Measurements from ENCODE around the gene TSC22D3. TPM values are rescaled to one million over a fixed set of nuclear protein-coding genes. Genes with fewer than 3 reads are reported as not detected.
A peak's percentile ranks its signal among the peaks of the same experiment; 100 is the strongest.

Gene TSC22D3
- polyA plus RNA-seq, 1 donor from 2014 or later = 1,475 TPM

DNA sequence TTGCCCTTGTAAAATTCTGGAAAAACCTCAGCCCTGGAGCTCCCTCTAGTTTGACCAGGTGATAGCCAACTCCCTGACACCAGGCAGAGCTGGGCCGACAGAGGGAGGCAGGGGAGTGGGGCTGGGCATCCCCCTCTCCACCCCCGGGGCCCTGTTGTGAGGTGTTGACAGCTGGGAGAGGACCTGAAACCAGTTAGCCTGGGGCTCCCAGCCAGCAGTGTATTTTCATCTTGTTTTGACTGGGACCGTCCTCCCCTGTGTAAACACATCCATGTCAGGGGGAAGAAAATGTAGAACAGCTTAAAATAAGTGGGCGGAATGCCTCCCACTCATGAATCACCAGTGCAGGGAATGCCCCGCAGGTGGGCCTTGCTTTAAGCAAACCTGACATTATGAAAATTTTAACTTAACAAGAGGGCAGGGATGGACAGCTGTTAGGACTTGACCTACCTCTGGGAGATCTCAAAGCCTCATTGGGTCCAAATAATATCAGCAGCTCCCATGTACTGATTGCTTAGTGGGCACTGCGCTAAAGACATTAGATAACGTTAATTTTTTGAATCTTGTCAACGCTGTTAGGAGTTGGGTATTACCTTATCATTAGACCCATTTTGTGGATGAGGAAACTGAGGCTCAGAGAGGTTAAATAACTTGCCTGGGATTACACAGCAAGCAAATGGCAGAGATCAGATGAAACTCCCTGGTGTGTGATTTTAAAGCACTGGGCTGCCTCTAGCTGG is 45.9 kb downstream of the TSC22D3 start:
- Mint-ChIP-seq H3K27ac (peak overlapping the region in 1 of 3 donors; percentile 74), H3K4me1 (peaks cover 0 to 7% (median 4%) of the 10 kb centered on the region in 3 donors), H3K4me3 (no peak overlapping the region), H3K9me3 (no peaks in the 10 kb centered on the region), H3K36me3 (no peaks in the 10 kb centered on the region), H3K27me3 (peaks cover 1% of the 10 kb centered on the region)

DNA sequence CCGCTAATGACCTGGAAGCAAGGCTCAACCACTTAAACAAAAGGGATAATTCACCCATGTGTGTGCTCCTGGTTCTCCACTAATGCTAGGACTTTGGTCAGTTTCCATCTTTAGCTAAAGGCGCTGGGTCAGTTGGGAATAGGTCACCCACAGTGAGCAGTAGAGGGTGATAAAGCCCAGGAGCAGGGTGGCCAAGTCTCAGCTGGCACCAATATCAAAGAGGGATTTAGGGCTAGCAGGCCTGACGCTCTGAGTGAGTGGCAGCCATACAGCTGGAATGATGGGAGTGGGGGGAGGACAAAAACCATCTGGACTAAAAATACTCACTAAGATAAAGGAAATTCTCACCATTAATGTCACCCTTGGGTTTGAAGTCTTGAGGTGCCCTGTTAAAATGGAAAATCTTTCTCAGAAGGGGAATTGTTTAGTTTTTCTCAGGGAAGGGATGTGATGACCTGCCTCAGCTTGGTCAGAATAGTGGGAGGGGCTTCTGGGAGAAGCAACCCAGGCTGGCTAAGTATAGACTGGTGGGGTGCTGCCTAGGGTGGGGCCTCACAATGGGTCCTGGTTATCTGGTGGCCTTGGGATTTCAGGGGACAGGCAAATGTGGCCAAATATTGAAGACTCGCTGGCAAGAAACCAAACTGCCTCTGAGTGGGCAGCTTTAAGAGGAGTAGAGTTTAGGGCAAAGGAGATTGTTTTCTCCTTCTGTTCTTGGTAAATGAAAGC is 47.1 kb downstream of the TSC22D3 start:
- Mint-ChIP-seq H3K9me3 (no peaks in the 10 kb centered on the region), H3K27ac (no peak overlapping the region), H3K4me3 (peak overlapping the region in 1 of 4 donors; percentile 76), H3K36me3 (no peaks in the 10 kb centered on the region), H3K27me3 (peaks cover 1% of the 10 kb centered on the region), H3K4me1 (peaks cover 0 to 6% (median 4%) of the 10 kb centered on the region in 3 donors)

DNA sequence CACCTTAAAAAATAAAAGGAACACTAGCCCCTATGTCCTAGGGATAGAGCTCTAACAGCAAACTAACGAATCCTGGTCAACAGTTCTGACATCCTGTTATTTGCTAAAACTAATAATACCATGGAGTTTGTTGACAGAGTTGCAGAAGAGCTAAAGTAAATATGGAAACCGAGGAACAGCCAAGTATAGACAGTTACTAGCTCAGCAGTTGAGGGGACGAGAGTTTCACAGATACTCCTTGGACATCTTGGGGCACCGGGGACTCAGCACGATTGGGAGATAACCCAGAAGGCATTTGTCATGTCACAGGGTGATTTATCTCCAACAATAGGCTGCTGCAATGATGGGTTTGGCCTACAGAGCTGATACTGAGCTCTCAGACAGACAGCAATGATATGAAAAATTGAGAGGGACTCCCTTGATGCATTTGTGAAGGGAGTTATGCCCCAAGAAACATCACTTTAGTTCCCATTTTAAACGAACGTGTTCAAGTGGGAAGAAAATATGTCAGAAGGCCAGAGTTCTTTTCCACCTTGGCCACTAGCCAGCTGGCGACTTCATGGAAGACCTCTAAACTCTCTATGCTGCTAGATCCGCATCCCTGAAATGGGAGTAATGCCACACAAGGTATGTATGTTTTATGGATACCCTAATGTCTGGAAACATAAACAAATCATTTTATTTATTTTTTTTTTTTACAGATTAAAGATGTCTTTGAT is 48.6 kb downstream of the TSC22D3 start:
- H3K9me3 Mint-ChIP-seq = no peaks in the 10 kb centered on the region
- H3K27me3 Mint-ChIP-seq = peaks cover 5% of the 10 kb centered on the region
- peak overlapping the region in 1 of 3 donors; percentile 24 for H3K27ac Mint-ChIP-seq
- H3K4me1 Mint-ChIP-seq = peaks cover 0 to 5% (median 3%) of the 10 kb centered on the region in 3 donors
- no peaks in the 10 kb centered on the region for H3K36me3 Mint-ChIP-seq
- no peak overlapping the region for H3K4me3 Mint-ChIP-seq

DNA sequence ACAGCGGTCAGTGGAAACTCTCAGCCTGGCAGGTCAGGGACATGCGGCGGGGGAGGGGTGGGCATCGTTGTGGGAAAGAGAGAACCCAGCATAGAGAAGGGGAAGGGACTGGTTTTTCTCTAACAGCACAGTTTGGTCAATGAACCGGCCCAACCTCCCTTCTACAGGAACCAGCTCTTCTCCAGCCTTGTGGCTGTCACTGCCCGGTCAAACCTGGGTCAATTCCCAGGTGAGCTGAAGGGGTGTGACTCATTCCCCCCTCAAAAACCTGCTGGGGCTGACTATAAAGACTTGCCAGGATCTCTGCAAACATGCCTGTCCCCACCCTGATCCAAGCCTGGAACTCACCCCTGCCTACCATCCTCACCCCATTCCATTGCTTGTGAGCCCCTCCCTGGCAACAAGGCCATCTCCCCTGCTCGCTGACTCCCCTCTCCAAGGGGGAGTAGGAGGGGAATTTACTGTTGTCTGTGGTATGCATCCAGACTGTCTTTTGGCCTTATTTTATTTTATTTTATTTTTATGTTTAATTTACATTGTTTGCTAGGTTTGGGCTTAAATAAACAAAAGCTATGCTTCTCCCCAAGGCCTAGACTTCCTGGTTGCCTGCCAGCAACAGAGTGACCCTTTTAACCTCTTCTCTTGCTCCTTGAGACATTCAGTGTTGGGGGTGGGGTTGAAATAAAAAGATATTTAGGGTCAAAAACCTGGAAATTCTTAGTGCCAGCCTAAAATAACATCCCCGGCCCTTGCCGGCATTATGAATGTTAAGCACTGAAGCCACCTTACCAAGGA is 49.6 kb downstream of the TSC22D3 start:
- Mint-ChIP-seq H3K27ac (peak overlapping the region in 2 of 3 donors; percentile 40 to 74), H3K4me1 (peaks cover 6 to 14% (median 13%) of the 10 kb centered on the region in 3 donors), H3K36me3 (no peaks in the 10 kb centered on the region), H3K27me3 (peaks cover 6% of the 10 kb centered on the region), H3K4me3 (no peak overlapping the region), H3K9me3 (no peaks in the 10 kb centered on the region)

DNA sequence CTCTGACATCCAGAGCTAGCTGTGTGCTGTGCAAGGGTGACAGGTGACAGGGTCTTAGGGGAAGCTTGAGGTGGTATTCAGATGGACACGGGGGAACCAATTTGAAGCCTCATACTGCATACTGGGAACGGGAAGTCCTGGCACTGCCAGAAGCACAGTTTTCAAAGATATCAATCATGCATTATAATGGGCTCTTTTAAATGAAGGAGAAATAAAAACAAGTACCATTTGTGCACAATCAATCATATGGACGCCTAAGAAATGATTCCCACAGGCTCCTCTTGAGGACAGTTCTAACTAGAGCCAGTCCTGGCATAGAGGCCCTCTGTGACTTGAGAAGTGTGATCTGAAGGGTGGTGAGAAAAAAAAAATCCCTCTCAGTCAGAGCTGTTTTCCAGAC is 50.9 kb downstream of the TSC22D3 start:
- Mint-ChIP-seq H3K4me3 (no peak overlapping the region), H3K36me3 (no peaks in the 10 kb centered on the region), H3K27me3 (peaks cover 6% of the 10 kb centered on the region), H3K9me3 (no peaks in the 10 kb centered on the region), H3K4me1 (peaks cover 7 to 16% (median 13%) of the 10 kb centered on the region in 3 donors), H3K27ac (no peak overlapping the region)

DNA sequence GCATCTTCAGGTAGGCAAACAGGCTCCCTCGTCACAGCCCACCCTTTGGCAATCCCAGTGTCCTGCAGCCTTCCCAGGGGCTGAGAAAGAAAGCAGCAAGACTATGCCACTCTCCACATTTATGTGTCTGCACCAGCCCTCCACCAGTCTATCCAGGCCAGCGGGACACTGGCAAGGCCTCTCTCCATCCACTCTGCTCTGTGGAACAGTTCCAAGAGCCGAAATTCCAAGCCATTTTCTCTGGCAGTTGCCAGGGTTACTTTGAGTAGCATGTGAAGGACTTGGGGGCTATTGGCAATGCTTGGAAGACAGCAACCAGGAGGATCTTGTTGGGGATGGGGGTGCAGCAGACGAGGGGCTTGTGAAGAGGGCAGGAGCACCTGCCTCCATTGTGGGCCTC is 52.1 kb downstream of the TSC22D3 start:
- Mint-ChIP-seq H3K9me3 (no peaks in the 10 kb centered on the region), H3K27me3 (peaks cover 8% of the 10 kb centered on the region), H3K36me3 (no peaks in the 10 kb centered on the region), H3K4me3 (no peak overlapping the region), H3K27ac (no peak overlapping the region), H3K4me1 (peaks cover 12 to 24% (median 20%) of the 10 kb centered on the region in 3 donors)

DNA sequence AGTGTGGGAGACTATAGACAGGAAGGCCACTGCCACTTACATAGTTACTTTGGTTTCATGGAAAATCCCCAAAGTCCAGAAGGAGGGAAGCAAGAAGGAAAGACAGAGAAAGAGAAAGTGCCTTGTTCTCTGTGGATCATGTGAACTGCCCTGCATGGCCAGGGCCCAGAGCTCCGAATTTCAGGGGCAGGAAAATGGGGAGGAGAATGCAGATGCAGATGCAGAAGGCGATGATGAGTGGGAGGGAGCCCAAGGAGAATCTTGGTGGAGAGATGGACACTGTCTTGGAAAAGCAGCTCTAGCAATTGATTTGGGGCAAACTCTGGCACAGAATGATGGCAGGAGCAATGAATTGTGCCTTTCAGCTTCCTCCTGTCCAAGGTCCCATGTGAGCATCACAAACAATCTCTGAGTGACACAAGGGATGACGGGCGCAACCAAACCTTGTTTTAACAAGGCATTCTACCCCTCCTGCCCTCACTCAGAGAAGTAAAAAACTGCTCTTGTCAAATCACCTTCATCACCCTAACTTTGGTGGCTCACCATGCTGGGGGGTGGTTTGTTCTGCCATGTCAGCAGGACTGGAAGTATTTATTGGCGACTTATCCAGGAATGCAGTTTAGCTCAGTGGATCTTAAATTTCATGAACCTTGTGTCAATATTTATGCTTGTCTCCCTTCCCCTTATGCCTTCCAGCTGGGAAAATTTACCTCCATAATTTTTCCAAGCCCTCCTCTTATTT is 53.5 kb downstream of the TSC22D3 start:
- peak overlapping the region in 1 of 4 donors; percentile 79 for H3K4me3 Mint-ChIP-seq
- peak overlapping the region; percentile 2 to 90 (median 87) for H3K27ac Mint-ChIP-seq
- peaks cover 13% of the 10 kb centered on the region for H3K27me3 Mint-ChIP-seq
- peaks cover 19 to 37% (median 31%) of the 10 kb centered on the region in 3 donors for H3K4me1 Mint-ChIP-seq
- H3K36me3 Mint-ChIP-seq = no peaks in the 10 kb centered on the region
- H3K9me3 Mint-ChIP-seq = no peaks in the 10 kb centered on the region

DNA sequence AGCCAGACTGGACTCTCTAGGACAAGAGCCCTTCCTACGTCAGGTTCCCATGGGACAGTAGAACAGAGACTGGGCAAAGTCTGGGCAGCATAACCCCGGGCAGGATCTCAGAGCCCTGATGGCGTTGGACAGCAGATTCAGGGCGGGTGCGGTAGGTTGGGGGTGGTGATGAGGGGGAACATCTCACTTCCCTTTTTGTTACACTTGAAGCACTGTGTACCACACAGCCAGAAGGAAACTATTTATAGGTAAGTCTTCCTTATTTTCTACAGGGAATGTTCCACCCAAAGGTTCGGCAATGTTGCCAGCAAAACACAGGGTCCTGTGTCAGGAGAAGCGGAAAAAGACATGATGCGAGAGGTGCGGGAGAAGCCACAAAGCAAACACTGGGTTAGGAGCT is 54.3 kb downstream of the TSC22D3 start:
- Mint-ChIP-seq H3K4me3 (peak overlapping the region; percentile 15 to 88 (median 54)), H3K27ac (peak overlapping the region; percentile 33 to 90 (median 87)), H3K9me3 (no peaks in the 10 kb centered on the region), H3K36me3 (peaks cover 3% of the 10 kb centered on the region), H3K4me1 (peaks cover 24 to 39% (median 34%) of the 10 kb centered on the region in 3 donors), H3K27me3 (peaks cover 13% of the 10 kb centered on the region)

DNA sequence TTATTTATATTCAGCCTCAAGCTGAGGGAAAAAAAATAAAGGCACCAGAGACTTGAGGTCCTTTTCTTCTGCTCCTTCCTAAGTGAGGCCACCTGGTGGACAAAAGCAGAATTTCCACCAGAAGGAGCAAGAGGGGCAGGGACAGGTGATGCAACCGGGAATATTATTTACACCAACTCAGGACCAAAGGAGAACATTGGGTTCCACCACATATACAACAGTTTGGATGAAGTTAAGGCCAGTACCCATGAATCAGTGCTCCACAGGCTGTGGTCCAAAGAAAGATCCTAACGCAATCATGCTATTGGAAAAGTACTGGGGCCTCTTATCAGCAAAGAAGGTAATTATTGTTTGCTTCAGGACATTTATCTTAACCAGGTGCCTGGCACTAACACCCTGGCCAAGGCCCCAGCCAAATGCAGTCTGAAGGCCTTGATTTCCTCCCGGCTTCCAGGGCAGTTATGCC is 57.4 kb downstream of the TSC22D3 start:
- H3K4me3 Mint-ChIP-seq = peak overlapping the region; percentile 30 to 99 (median 94)
- H3K4me1 Mint-ChIP-seq = peaks cover 31 to 55% (median 42%) of the 10 kb centered on the region in 3 donors
- H3K27ac Mint-ChIP-seq = peak overlapping the region; percentile 98 to 100 (median 99)
- peaks cover 17% of the 10 kb centered on the region for H3K27me3 Mint-ChIP-seq
- no peaks in the 10 kb centered on the region for H3K9me3 Mint-ChIP-seq
- H3K36me3 Mint-ChIP-seq = peaks cover 7% of the 10 kb centered on the region

DNA sequence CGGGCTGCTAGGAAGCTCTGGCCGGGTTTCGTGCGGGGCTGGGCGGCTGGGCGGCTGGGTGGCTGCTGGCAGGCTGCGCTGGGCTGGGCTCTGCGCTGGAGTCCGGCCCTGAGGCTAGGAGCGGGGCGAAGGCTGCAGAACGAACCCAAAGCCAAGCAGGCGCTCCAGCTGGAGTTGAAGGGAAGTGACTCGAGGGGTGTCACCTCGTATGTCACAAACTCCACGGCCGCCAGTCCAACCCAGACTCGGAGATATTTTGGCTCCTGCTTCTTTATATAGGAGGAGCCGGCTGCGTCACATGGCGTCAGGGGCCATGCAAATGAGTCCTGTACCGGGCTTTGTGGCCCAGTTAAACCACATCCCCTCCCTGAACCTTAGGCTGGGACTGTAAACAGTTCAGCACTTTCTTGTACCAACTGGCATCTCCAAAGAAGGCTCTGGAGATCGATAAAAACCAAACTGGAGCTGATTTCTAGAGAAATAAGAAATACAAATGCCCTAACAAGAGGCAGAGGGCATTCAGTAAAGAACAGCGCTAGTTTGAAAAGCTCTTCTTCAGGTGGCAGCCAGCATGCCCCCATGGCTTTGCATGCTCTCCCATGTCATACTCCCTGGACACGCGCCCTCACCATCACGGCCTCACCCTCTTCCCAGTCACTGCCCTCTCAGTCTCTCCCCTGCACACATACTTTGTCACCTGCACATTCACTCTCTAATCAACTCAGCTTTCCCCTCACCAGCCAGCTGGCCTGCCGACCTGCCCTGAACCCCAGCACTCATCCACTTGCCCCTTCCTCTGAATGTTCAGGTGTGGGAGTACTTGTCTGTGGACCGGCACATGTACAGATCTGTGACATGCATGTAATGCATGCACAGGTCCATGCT is 58.5 kb downstream of the TSC22D3 start:
- peaks cover 0 to under 1% (median 0%) of the 10 kb centered on the region in 3 donors for H3K9me3 Mint-ChIP-seq
- H3K27ac Mint-ChIP-seq = peak overlapping the region; percentile 98 to 100 (median 99)
- peaks cover 7% of the 10 kb centered on the region for H3K36me3 Mint-ChIP-seq
- H3K27me3 Mint-ChIP-seq = peaks cover 16% of the 10 kb centered on the region
- peak overlapping the region; percentile 93 to 99 (median 95) for H3K4me3 Mint-ChIP-seq
- peaks cover 39 to 62% (median 44%) of the 10 kb centered on the region in 3 donors for H3K4me1 Mint-ChIP-seq

DNA sequence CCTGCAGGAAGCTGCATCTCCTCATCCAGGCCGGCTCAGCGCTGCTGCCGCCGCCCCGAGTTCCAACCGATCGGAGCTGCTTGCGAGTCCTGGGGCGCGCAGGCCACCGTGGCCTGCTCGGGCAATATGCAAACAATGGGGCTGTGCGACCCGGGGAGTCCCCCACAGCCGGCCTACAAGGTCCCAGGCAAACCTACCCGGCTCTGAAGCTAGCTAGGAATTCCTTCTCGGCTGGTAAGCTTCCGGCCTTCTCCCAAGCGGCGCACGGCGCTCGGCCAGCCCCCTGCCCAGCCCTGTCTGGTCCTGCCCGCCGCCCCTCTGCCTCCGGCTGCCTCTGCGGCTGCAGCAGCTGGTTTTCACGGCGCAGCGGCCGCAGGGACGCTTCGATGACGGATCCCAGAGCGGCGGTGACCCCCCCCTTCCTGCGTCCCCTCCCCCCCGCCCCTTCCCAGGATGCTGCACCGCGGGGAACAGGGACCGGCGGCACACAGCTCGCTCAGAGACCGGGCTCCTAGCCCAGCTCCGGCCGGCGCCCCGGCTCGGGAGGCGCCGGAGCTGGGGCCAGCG is 59.4 kb downstream of the TSC22D3 start:
- Mint-ChIP-seq H3K36me3 (peaks cover 7% of the 10 kb centered on the region), H3K27me3 (peaks cover 16% of the 10 kb centered on the region), H3K4me3 (peak overlapping the region; percentile 93 to 99 (median 95)), H3K27ac (peak overlapping the region; percentile 98 to 100 (median 99)), H3K9me3 (peaks cover 0 to 3% (median 0%) of the 10 kb centered on the region in 3 donors), H3K4me1 (peaks cover 39 to 60% (median 39%) of the 10 kb centered on the region in 3 donors)

DNA sequence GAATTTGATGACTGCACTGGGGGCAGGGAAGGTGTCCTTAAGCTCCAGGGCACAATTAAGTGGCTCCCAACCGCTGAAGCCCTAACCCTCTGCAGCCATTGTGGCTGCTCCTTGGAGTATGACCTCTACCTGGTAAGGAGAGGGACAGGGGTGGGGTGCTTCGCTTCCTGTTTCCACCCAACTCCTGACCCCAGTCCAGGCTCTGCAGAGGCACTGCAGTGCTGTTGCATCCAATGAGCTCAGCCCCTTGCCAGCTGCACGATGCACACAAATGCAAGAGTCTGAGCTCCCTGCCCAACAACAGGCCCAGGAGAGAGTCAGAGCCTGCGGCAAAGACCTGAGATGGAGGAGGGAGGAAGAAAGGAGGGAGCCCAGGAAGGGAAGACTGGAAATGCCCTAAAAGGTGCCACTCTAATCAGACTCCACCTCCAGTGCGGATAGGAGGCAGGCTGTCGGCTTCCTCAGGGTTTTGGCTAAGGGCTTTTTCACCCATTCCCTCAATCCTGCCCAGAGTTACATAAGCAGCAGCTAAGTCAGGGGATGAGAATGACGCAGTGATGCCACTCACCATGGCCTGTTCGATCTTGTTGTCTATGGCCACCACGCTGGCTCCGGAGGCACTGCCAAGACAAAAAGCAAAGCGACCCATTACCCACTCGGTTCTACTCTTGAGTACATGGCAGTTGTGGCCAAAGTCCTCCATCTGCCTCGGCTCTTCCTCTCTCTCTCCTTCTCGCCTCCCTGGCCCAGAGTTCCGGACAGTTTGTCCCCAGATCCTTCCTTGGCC is 60.1 kb downstream of the TSC22D3 start:
- peaks cover 18% of the 10 kb centered on the region for H3K27me3 Mint-ChIP-seq
- peaks cover 7% of the 10 kb centered on the region for H3K36me3 Mint-ChIP-seq
- peaks cover 44 to 63% (median 45%) of the 10 kb centered on the region in 3 donors for H3K4me1 Mint-ChIP-seq
- peak overlapping the region; percentile 91 to 96 (median 92) for H3K4me3 Mint-ChIP-seq
- peak overlapping the region; percentile 98 to 99 (median 98) for H3K27ac Mint-ChIP-seq
- peaks cover 0 to 3% (median 0%) of the 10 kb centered on the region in 3 donors for H3K9me3 Mint-ChIP-seq

Data from IgD-negative memory B cell (primary cell).